Astrocyte (in vitro differentiated cells and primary cell): Measurements from ENCODE around the gene SLC1A1. TPM values are rescaled to one million over a fixed set of nuclear protein-coding genes. Genes with fewer than 3 reads are reported as not detected.

Experiments used
- DNase-seq: peaks from one replicate; pipeline ENCODE4 v3.0.0-alpha.2; 2010; ENCODE audit warnings: low read depth
- FAIRE-seq: peaks from 2 replicates; lab custom pipeline; 2011; peaks lifted over from hg19 to GRCh38; lab: Jason Lieb, UNC
- H2AFZ ChIP-seq: 2 replicates; pipeline ENCODE4 v1.6.0; 2012; ENCODE audit warnings: low read depth, low read length, inconsistent platforms
- H3K27ac ChIP-seq: 2 replicates; pipeline ENCODE4 v1.5.1; 2011; ENCODE audit warnings: low read depth, low read length, inconsistent platforms
- H3K27me3 ChIP-seq: 2 replicates; pipeline ENCODE4 v1.6.0; 2011; ENCODE audit warnings: low read length, inconsistent platforms; ENCODE audit not compliant: insufficient read depth
- H3K36me3 ChIP-seq: 2 replicates; pipeline ENCODE4 v1.5.1; 2011; ENCODE audit warnings: low read length, inconsistent platforms; ENCODE audit not compliant: insufficient read depth
- H3K4me1 ChIP-seq: 2 replicates; pipeline ENCODE4 v1.5.1; 2011; ENCODE audit warnings: low read length, inconsistent platforms; ENCODE audit not compliant: insufficient read depth
- H3K4me2 ChIP-seq: 2 replicates; pipeline ENCODE4 v1.6.0; 2012; ENCODE audit warnings: low read length, inconsistent platforms
- H3K4me3 ChIP-seq: 2 replicates; pipeline ENCODE4 v1.5.1; 2011; ENCODE audit warnings: low read depth, mild to moderate bottlenecking, low read length, inconsistent platforms; ENCODE audit not compliant: insufficient read depth
- H3K79me2 ChIP-seq: 2 replicates; pipeline ENCODE4 v1.6.0; 2012; ENCODE audit warnings: mild to moderate bottlenecking, low read length, inconsistent platforms; ENCODE audit not compliant: insufficient read depth
- H3K9ac ChIP-seq: 2 replicates; pipeline ENCODE4 v1.6.0; 2012; ENCODE audit warnings: mild to moderate bottlenecking, low read length, inconsistent platforms
- H3K9me3 ChIP-seq: 2 replicates; pipeline ENCODE4 v1.5.1; 2012; ENCODE audit warnings: low read depth, mild to moderate bottlenecking, low read length, inconsistent platforms; ENCODE audit not compliant: insufficient read depth
- H4K20me1 ChIP-seq: 2 replicates; pipeline ENCODE4 v1.6.0; 2012; ENCODE audit warnings: low read length, inconsistent platforms; ENCODE audit not compliant: insufficient read depth
- H3K27ac Mint-ChIP-seq: one replicate; pipeline ENCODE4 v1.8.0; 2021; ENCODE audit warnings: mild to moderate bottlenecking, mixed read lengths; ENCODE audit not compliant: unreplicated experiment
- H3K27me3 Mint-ChIP-seq: one replicate; pipeline ENCODE4 v1.8.0; 2021; ENCODE audit warnings: low read depth, mixed read lengths; ENCODE audit not compliant: unreplicated experiment
- H3K36me3 Mint-ChIP-seq: one replicate; pipeline ENCODE4 v1.8.0; 2021; ENCODE audit warnings: low read depth, mixed read lengths; ENCODE audit not compliant: unreplicated experiment
- H3K4me1 Mint-ChIP-seq: one replicate; pipeline ENCODE4 v1.8.0; 2021; ENCODE audit warnings: low read depth, mixed read lengths; ENCODE audit not compliant: unreplicated experiment
- H3K4me3 Mint-ChIP-seq: one replicate; pipeline ENCODE4 v1.8.0; 2021; ENCODE audit warnings: mild to moderate bottlenecking, moderate library complexity, mixed read lengths; ENCODE audit not compliant: unreplicated experiment
- H3K9me3 Mint-ChIP-seq: one replicate; pipeline ENCODE4 v1.8.0; 2021; ENCODE audit warnings: mild to moderate bottlenecking, mixed read lengths; ENCODE audit not compliant: unreplicated experiment
- EZH2 ChIP-seq: IDR thresholded peaks from 2 replicates; pipeline ENCODE4 v1.6.1; 2012; ENCODE audit warnings: mild to moderate bottlenecking, low read length, inconsistent platforms; ENCODE audit not compliant: insufficient read depth
- total RNA-seq: library from RNA; stranded (reverse); gene quantifications from 2 replicates; pipeline ENCODE4 v1.2.1, GENCODE V29; 2021
- TF ChIP-seq, protein P1 (sequence below): IDR thresholded peaks from 2 replicates; pipeline ENCODE4 v1.5.1; 2011; ENCODE audit warnings: low read depth, mild to moderate bottlenecking, inconsistent platforms, low read length, moderate library complexity; ENCODE audit not compliant: insufficient read depth

Gene SLC1A1
- total RNA-seq, 1 donor from 2014 or later, result 6.7 TPM

DNA sequence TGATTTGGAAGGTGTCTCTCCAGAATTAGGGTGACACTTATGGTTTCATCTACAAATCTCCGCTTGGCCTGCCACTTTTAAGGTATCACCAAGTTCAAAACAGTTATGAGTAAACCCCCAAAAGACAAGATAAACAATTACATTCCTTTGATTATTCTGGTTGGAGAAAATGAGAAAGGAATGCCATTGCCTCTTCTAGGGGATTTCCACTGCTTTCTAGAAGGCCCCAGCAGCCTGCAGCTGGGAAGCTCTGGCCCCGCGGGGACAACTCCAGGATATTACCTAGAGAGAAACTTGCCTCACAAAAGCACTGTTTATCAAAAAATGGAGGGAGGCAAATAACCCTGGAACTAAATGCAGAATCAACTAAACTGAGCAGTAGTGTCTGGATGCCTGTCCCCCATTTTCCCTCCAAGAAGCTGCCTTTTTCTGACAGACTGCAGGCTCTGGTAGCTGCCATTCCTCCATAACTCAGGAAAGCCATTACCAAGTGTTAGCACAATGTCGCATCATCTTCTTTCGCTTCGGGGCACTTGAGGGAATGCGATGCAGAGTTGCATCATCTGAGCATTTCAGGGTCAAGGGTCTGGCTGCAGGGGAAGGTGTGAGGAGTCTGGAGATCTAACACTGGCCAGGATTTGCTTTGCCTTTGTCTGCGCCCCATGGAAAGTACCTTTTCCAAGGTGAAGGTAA, 100.3 kb downstream of the SLC1A1 start:
- peaks cover 28% of the 10 kb centered on the region for H3K4me1 Mint-ChIP-seq
- peaks cover under 1% of the 10 kb centered on the region for H3K9me3 Mint-ChIP-seq
- H3K4me2 ChIP-seq, result no peak overlapping the region
- H3K36me3 ChIP-seq, result no peaks in the 10 kb centered on the region
- peaks cover 5% of the 10 kb centered on the region for H3K4me1 ChIP-seq
- no peaks in the 10 kb centered on the region for H3K36me3 Mint-ChIP-seq
- TF ChIP-seq, protein P1, sequence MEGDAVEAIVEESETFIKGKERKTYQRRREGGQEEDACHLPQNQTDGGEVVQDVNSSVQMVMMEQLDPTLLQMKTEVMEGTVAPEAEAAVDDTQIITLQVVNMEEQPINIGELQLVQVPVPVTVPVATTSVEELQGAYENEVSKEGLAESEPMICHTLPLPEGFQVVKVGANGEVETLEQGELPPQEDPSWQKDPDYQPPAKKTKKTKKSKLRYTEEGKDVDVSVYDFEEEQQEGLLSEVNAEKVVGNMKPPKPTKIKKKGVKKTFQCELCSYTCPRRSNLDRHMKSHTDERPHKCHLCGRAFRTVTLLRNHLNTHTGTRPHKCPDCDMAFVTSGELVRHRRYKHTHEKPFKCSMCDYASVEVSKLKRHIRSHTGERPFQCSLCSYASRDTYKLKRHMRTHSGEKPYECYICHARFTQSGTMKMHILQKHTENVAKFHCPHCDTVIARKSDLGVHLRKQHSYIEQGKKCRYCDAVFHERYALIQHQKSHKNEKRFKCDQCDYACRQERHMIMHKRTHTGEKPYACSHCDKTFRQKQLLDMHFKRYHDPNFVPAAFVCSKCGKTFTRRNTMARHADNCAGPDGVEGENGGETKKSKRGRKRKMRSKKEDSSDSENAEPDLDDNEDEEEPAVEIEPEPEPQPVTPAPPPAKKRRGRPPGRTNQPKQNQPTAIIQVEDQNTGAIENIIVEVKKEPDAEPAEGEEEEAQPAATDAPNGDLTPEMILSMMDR, result no peak
- TF ChIP-seq EZH2, result no peak
- no peak overlapping the region for H3K4me3 ChIP-seq
- DNase-seq (peak; percentile 10), FAIRE-seq (no peak)
- no peaks in the 10 kb centered on the region for H3K79me2 ChIP-seq
- H3K27ac ChIP-seq, result no peak overlapping the region
- no peak overlapping the region for H2AFZ ChIP-seq
- no peaks in the 10 kb centered on the region for H3K27me3 Mint-ChIP-seq
- no peaks in the 10 kb centered on the region for H4K20me1 ChIP-seq
- no peak overlapping the region for H3K4me3 Mint-ChIP-seq
- H3K27ac Mint-ChIP-seq, result peak overlapping the region; percentile 77
- H3K9me3 ChIP-seq, result no peaks in the 10 kb centered on the region
- H3K27me3 ChIP-seq, result peaks cover 4% of the 10 kb centered on the region
- no peak overlapping the region for H3K9ac ChIP-seq

DNA sequence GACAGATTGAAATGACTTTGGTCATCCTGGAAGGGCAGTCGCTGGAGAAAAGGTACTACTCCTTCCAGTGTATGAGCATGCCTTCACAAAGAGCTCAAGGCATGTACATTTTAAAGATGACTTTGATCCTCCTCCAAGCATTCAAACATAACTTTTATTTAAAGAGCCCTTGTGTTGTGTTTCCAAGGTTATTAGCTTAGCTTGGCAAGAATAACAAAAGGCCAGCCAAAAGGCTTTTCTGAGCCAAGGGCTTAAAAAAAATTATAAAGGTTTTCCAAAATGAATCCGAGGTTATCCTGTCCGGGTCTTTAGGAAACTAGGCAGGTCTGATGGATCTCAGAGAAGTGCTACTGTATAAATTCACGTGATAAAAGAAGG, 100.8 kb downstream of the SLC1A1 start:
- no peaks in the 10 kb centered on the region for H3K36me3 ChIP-seq
- TF ChIP-seq EZH2, result no peak
- TF ChIP-seq, protein P1, result no peak
- H3K9ac ChIP-seq, result no peak overlapping the region
- FAIRE-seq (no peak), DNase-seq (no peak)
- no peak overlapping the region for H3K27ac ChIP-seq
- no peak overlapping the region for H3K4me3 Mint-ChIP-seq
- peaks cover 4% of the 10 kb centered on the region for H3K27me3 ChIP-seq
- H3K4me1 ChIP-seq, result peaks cover 5% of the 10 kb centered on the region
- no peaks in the 10 kb centered on the region for H4K20me1 ChIP-seq
- no peak overlapping the region for H2AFZ ChIP-seq
- H3K4me1 Mint-ChIP-seq, result peaks cover 28% of the 10 kb centered on the region
- no peak overlapping the region for H3K4me2 ChIP-seq
- H3K27me3 Mint-ChIP-seq, result no peaks in the 10 kb centered on the region
- no peaks in the 10 kb centered on the region for H3K9me3 Mint-ChIP-seq
- no peaks in the 10 kb centered on the region for H3K79me2 ChIP-seq
- H3K9me3 ChIP-seq, result no peaks in the 10 kb centered on the region
- peak overlapping the region; percentile 77 for H3K27ac Mint-ChIP-seq
- H3K4me3 ChIP-seq, result no peak overlapping the region
- H3K36me3 Mint-ChIP-seq, result no peaks in the 10 kb centered on the region

DNA sequence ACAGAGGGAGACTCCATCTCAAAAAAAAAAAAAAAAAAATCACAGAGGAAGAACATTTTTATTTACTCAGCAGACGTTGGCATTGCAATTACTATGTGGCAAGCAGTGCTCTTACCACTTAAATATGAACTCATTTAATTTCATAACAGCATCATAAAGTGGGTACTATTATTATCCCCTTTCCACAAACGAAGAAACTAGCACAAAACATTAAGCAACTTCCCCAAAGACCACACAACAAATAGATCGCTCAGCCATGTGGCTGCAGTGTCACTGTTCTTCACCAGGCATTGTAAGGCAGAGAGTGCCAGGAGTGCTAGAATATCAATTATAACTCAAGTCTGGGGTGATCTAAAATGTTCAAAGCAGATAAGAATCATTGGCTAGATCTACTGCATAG, 102.0 kb downstream of the SLC1A1 start:
- H3K4me3 ChIP-seq, result no peak overlapping the region

More for the DNA sequence above, 102.0 kb downstream of the SLC1A1 start:
- Mint-ChIP-seq H3K9me3 (no peaks in the 10 kb centered on the region), H3K27ac (no peak overlapping the region), H3K27me3 (no peaks in the 10 kb centered on the region), H3K36me3 (no peaks in the 10 kb centered on the region), H3K4me3 (no peak overlapping the region), H3K4me1 (peaks cover 28% of the 10 kb centered on the region)
- H3K27me3 ChIP-seq, result peaks cover 4% of the 10 kb centered on the region
- DNase-seq, result no peak
- no peaks in the 10 kb centered on the region for H4K20me1 ChIP-seq
- H3K79me2 ChIP-seq, result no peaks in the 10 kb centered on the region
- no peaks in the 10 kb centered on the region for H3K9me3 ChIP-seq
- no peaks in the 10 kb centered on the region for H3K36me3 ChIP-seq
- H3K9ac ChIP-seq, result no peak overlapping the region
- H2AFZ ChIP-seq, result no peak overlapping the region
- TF ChIP-seq, protein P1, result no peak
- no peak for TF ChIP-seq EZH2
- peaks cover 5% of the 10 kb centered on the region for H3K4me1 ChIP-seq
- no peak overlapping the region for H3K4me2 ChIP-seq
- no peak for FAIRE-seq
- H3K27ac ChIP-seq, result no peak overlapping the region
